Vagina (tissue), 2 donors: ENCODE data around the gene FOXR1. TPM values are rescaled to one million over a fixed set of nuclear protein-coding genes. Genes with fewer than 3 reads are reported as not detected.
A peak's percentile ranks its signal among the peaks of the same experiment; 100 is the strongest.

Experiments
- DNase-seq, 2 donors: peaks; one replicate each; pipeline ENCODE4 v3.0.0-alpha.2; 2017; ENCODE audit errors: extremely low spot score in 2 of 2
- H3K27ac ChIP-seq: fragments of 200-600 bp; sonication (generic); one replicate; pipeline ENCODE4 v1.5.1; 2019
- H3K27me3 ChIP-seq: fragments of 200-600 bp; sonication (generic); one replicate; pipeline ENCODE4 v1.5.1; 2019
- H3K36me3 ChIP-seq, 2 donors: fragments of 200-600 bp; sonication (generic); one replicate each; pipeline ENCODE4 v1.5.1; 2017 to 2019
- H3K4me1 ChIP-seq: fragments of 200-600 bp; sonication (generic); one replicate; pipeline ENCODE4 v1.5.1; 2019
- H3K4me3 ChIP-seq, 2 donors: fragments of 200-600 bp; sonication (generic); 1 replicate in 1 of 2; 2 replicates in 1 of 2; pipeline ENCODE4 v1.5.1; 2016 to 2019
- H3K9me3 ChIP-seq: fragments of 200-600 bp; sonication (generic); one replicate; pipeline ENCODE4 v1.5.1; 2019
- CTCF ChIP-seq, 3 experiments: fragments of 450-650 bp in 2 of 3; fragments of 200-600 bp in 1 of 3; sonication (generic) in 1 of 3; IDR thresholded peaks; one replicate each; pipeline ENCODE4 v1.5.1; 2017 to 2019; ENCODE audit warnings: antibody characterized with exemption in 3 of 3, mild to moderate bottlenecking in 2 of 3, moderate library complexity in 2 of 3
- POLR2A ChIP-seq, 2 donors: fragments of 450-650 bp; IDR thresholded peaks; one replicate each; pipeline ENCODE4 v1.6.1; 2017; ENCODE audit warnings: antibody characterized with exemption in 2 of 2, mild to moderate bottlenecking in 2 of 2, moderate library complexity in 2 of 2
- POLR2AphosphoS5 ChIP-seq, 2 donors: sonication (generic); formaldehyde crosslinking; IDR thresholded peaks; one replicate each; pipeline ENCODE4 v1.9.0; 2017; ENCODE audit warnings: antibody characterized with exemption in 2 of 2, mild to moderate bottlenecking in 2 of 2, low read depth in 1 of 2; ENCODE audit not compliant: insufficient read depth in 1 of 2
- intact Hi-C: fragments of 100-400 bp; cut with DNase I; formaldehyde crosslinking; loops from one replicate; pipeline ENCODE4 v1.15.1; 2023
- total RNA-seq: library from RNA; depleted of rRNA; stranded (reverse); fragments of >200 nt; gene quantifications from one replicate; pipeline ENCODE4 v1.2.3, GENCODE V29; 2016

The FOXR1 gene
- not detected for total RNA-seq

DNA sequence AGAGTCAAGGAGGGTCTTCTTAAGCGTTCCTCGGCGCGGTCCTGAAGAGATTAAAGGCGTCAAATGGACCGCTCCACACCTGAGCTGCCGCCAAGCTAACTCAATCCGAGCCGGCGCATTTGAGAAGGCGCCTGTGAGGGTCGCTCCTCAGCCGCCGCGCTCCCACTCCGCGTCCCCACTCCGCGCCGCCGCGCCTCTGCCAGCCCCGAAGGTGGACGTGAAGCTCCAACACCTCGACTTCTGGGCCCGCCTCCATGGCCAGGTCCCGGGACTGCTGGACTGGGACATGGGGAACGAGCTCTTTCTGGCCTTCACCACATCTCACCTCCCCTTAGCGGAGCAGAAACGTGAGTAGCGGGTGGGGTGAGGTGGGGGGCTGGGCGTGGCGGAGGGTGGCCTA, at the start of gene FOXR1:
TSS of gene FOXR1 (plus strand) at position 116 of the 400 bp plus-strand sequence. CDS start at position 287, 171 bp downstream.
- no peaks in the 10 kb centered on the region for H3K4me1 ChIP-seq
- H3K27ac ChIP-seq = no peak within 1 kb of the TSS
- H3K4me3 ChIP-seq = no peak within 1 kb of the TSS
- H3K27me3 ChIP-seq = no peaks in the 10 kb centered on the region
- DNase-seq = no peak
- no peak for TF ChIP-seq POLR2AphosphoS5 (IDR thresholded peaks at IDR 0.05; ENCODE audit: insufficient read depth in 1 of 2, low read depth in 1 of 2)
- no peak for TF ChIP-seq POLR2A (IDR thresholded peaks at IDR 0.05)
- H3K36me3 ChIP-seq = no peaks in the 10 kb centered on the region
- no peaks in the 10 kb centered on the region for H3K9me3 ChIP-seq
- intact Hi-C loops = no loop called here

- Histone ChIP-seq H3K4me3 (peak overlapping the region; percentile 87 to 100), H3K27ac (peak overlapping the region; percentile 96), H3K4me1 (peaks cover 79% of the 10 kb centered on the region), H3K27me3 (no peaks in the 10 kb centered on the region), H3K36me3 (no peaks in the 10 kb centered on the region), H3K9me3 (no peaks in the 10 kb centered on the region)
- TF ChIP-seq CTCF (IDR thresholded peaks at IDR 0.05) (no peak), POLR2A (IDR thresholded peaks at IDR 0.05) (no peak), POLR2AphosphoS5 (IDR thresholded peaks at IDR 0.05; ENCODE audit: insufficient read depth in 1 of 2, low read depth in 1 of 2) (peak; percentile 75 to 82)
- DNase-seq = peak in 1 of 2 donors; percentile 94
- intact Hi-C loops = no loop called here
Observed at GRCh38 chr11:118921929-118922744, 49.4 kb upstream of the FOXR1 start.

GRCh38 chr11:118922745-118923627, 48.6 kb upstream of the FOXR1 start:
- intact Hi-C loops = no loop called here
- Histone ChIP-seq H3K36me3 (no peaks in the 10 kb centered on the region), H3K9me3 (no peaks in the 10 kb centered on the region), H3K27me3 (no peaks in the 10 kb centered on the region), H3K27ac (peak overlapping the region; percentile 96), H3K4me3 (peak overlapping the region; percentile 87 to 100), H3K4me1 (peaks cover 79% of the 10 kb centered on the region)
- peak in 1 of 2 donors; percentile 89 for DNase-seq
- TF ChIP-seq POLR2AphosphoS5 (IDR thresholded peaks at IDR 0.05; ENCODE audit: insufficient read depth in 1 of 2, low read depth in 1 of 2) = no peak
- TF ChIP-seq POLR2A (IDR thresholded peaks at IDR 0.05) = no peak
- no peak for TF ChIP-seq CTCF (IDR thresholded peaks at IDR 0.05)

GRCh38 chr11:118923721-118924587, 47.6 kb upstream of the FOXR1 start:
- TF ChIP-seq POLR2A (IDR thresholded peaks at IDR 0.05) (no peak), POLR2AphosphoS5 (IDR thresholded peaks at IDR 0.05; ENCODE audit: insufficient read depth in 1 of 2, low read depth in 1 of 2) (peak in 1 of 2 donors; percentile 10)
- Histone ChIP-seq H3K9me3 (no peaks in the 10 kb centered on the region), H3K4me3 (peak overlapping the region; percentile 87 to 100), H3K36me3 (no peaks in the 10 kb centered on the region), H3K27ac (peak overlapping the region; percentile 96), H3K4me1 (peaks cover 69% of the 10 kb centered on the region), H3K27me3 (no peaks in the 10 kb centered on the region)
- DNase-seq = peak in 1 of 2 donors; percentile 87
- intact Hi-C loops = no loop called here

GRCh38 chr11:118924591-118925585, 46.7 kb upstream of the FOXR1 start:
- intact Hi-C loops = no loop called here
- Histone ChIP-seq H3K36me3 (no peaks in the 10 kb centered on the region), H3K27me3 (no peaks in the 10 kb centered on the region), H3K4me1 (peaks cover 60% of the 10 kb centered on the region), H3K4me3 (peak overlapping the region; percentile 87 to 100), H3K27ac (peak overlapping the region; percentile 96), H3K9me3 (no peaks in the 10 kb centered on the region)
- peak in 1 of 2 donors; percentile 90 for DNase-seq
- TF ChIP-seq CTCF (IDR thresholded peaks at IDR 0.05) = no peak
- no peak for TF ChIP-seq POLR2A (IDR thresholded peaks at IDR 0.05)
- TF ChIP-seq POLR2AphosphoS5 (IDR thresholded peaks at IDR 0.05; ENCODE audit: insufficient read depth in 1 of 2, low read depth in 1 of 2) = peak; percentile 19 to 74
